ENCODE measurements around the gene UBAC2. TPM values are rescaled to one million over a fixed set of nuclear protein-coding genes. Genes with fewer than 3 reads are reported as not detected.
A peak's percentile ranks its signal among the peaks of the same experiment; 100 is the strongest.

Gene UBAC2
- total and polyA plus RNA-seq, 2 donors (not counting 3 experiments of a cell fraction or from before 2014, with no cell fraction given): 45.7 to 54.4 TPM

- no peaks in the 10 kb centered on the region for H3K36me3 ChIP-seq (ENCODE audit: control insufficient read depth in 2 of 2, extremely low read depth in 1 of 2, insufficient read depth in 2 of 2, low read length in 2 of 2)
- H2AFZ ChIP-seq (ENCODE audit: low read depth, low read length): no peak overlapping the region
- peaks cover 66% of the 10 kb centered on the region for H3K79me2 ChIP-seq (ENCODE audit: control insufficient read depth, insufficient read depth, low read length)
- FAIRE-seq (no peak), DNase-seq (ENCODE audit: low read depth, low spot score) (peak; percentile 27)
- dilution Hi-C loops (cut with MboI; ENCODE audit: extremely low pct_ligation_motif_present, low sequenced_read_pairs): no loop called here
- peaks cover 2% of the 10 kb centered on the region for H4K20me1 ChIP-seq (replicated peaks; ENCODE audit: control insufficient read depth, extremely low read depth, insufficient read depth, low read length)
- no peak overlapping the region for H3K27ac ChIP-seq (ENCODE audit: insufficient read depth, low read depth, low read length)
- POLR2A ChIA-PET: no interaction called here
- H3K4me2 ChIP-seq (ENCODE audit: insufficient read depth, low read length): no peak overlapping the region
- H3K4me3 ChIP-seq (replicated peaks in 1 of 3; ENCODE audit: insufficient read depth in 1 of 3, low read depth in 1 of 3, low read length in 3 of 3): no peak overlapping the region
- H3K9me3 ChIP-seq (replicated peaks; ENCODE audit: control insufficient read depth, insufficient read depth, low read length): no peaks in the 10 kb centered on the region
- intact Hi-C loops (cut with micrococcal nuclease): no loop called here
- no peak overlapping the region for H3K9ac ChIP-seq (replicated peaks; ENCODE audit: extremely low read depth, insufficient read depth, low read length)
- TF ChIP-seq CTCF (IDR thresholded peaks at IDR 0.05; ENCODE audit: extremely low read depth in 1 of 2, insufficient read depth in 1 of 2, low read depth in 1 of 2, low read length in 2 of 2) (no peak), FOS (IDR thresholded peaks at IDR 0.05; ENCODE audit: borderline replicate concordance, insufficient read depth, low read length) (no peak), MAX (IDR thresholded peaks at IDR 0.05; ENCODE audit: insufficient read depth, insufficient read length) (no peak), POLR2AphosphoS5 (IDR thresholded peaks at IDR 0.05; ENCODE audit: insufficient read depth, low read depth, low read length) (no peak), EZH2 (IDR thresholded peaks at IDR 0.05; ENCODE audit: borderline replicate concordance, low read depth, low read length, severe bottlenecking) (no peak), JUN (IDR thresholded peaks at IDR 0.05; ENCODE audit: borderline replicate concordance, insufficient read depth, insufficient read length, low read depth) (no peak), MYC (IDR thresholded peaks at IDR 0.05; ENCODE audit: low read depth, low read length) (no peak), POLR2A (IDR thresholded peaks at IDR 0.05; ENCODE audit: low read depth, low read length) (no peak), GATA2 (IDR thresholded peaks at IDR 0.05; ENCODE audit: insufficient read depth, insufficient read length, low read depth, low read length) (no peak)
- H3K27me3 ChIP-seq (ENCODE audit: control insufficient read depth in 2 of 2, insufficient read depth in 2 of 2, low read length in 2 of 2): no peaks in the 10 kb centered on the region
- BruUV-seq (replicated peaks): no TSS peak
- CTCF ChIA-PET: interaction anchor here (0.7 to 2.6 kb wide), 5 partner anchors 14 to 54 kb away, joined by 3 to 12 read pairs (median 4); partner anchors contain the start of gene UBAC2
- H3K9me1 ChIP-seq (replicated peaks; ENCODE audit: control insufficient read depth, extremely low read depth, insufficient read depth, low read length): no peaks in the 10 kb centered on the region
- peaks cover 4% of the 10 kb centered on the region for H3K4me1 ChIP-seq (ENCODE audit: control insufficient read depth, extremely low read depth, insufficient read depth, low read length)
Observed at GRCh38 chr13:99215184-99215830, 14.7 kb downstream of the UBAC2 start.
